ENCODE data around the gene RAD51D.
"Not testable (repeated sequence)": the region's sequence is repeated elsewhere in the genome, so short reads cannot be mapped to it uniquely, and the experiment has no call there.

RAD51D gene

DNA sequence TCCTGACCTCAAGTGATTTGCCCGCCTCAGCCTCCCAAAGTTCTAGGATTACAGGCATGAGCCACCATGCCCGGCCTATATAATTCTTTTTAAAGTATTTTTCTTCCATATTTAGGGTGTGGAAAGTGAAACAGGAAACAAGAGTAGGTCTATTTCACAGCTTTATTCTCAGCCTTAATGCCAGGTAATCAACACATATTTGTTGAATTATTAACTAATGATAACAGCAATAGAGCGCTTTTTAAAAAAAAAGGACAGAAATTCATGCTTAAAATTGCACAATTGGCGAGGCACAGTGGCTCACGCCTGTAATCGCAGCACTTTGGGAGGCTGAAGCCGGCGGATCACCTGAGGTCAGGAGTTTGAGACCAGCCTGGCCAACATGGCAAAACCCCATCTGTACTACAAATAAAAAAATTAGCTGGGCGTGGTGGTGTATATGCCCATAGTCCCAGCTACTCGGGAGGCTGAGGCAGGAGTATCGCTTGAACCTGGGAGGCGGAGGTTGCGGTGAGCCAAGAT is 74.1 kb downstream of the RAD51D start:
- H3K36me3 ChIP-seq (ENCODE audit: insufficient read depth, low read length); H2AFZ ChIP-seq (ENCODE audit: low read depth, low read length); H3K4me3 ChIP-seq (ENCODE audit: low read length); H3K27me3 ChIP-seq (ENCODE audit: insufficient read depth, low read length); H3K9me3 ChIP-seq (ENCODE audit: low read length); H3K4me1 ChIP-seq (ENCODE audit: insufficient read depth, low read length): not testable (repeated sequence)

DNA sequence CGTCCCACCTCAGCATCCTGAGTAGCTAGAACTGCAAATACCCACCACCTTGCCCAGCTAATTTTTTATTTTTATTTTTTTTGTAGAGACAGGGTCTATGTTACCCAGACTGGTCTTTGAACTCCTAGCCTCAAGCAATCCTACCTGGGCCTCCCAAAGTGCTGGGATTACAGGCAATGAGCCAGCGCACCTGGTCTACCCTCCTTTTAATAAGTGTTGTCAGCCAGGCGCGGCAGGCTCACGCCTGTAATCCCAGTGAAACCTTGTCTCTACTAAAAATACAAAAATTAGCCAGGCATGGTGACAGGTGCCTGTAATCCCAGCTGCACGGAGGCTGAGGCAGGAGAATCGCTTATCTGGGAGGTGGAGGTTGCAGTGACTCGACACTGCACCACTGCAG is 75.5 kb downstream of the RAD51D start:
- Histone ChIP-seq H3K4me1 (ENCODE audit: insufficient read depth, low read length) (peaks cover 3% of the 10 kb centered on the region), H3K9me3 (ENCODE audit: low read length) (no peaks in the 10 kb centered on the region), H3K36me3 (ENCODE audit: insufficient read depth, low read length) (no peaks in the 10 kb centered on the region), H3K27me3 (ENCODE audit: insufficient read depth, low read length) (no peaks in the 10 kb centered on the region), H3K4me3 (ENCODE audit: low read length) (no peak overlapping the region), H2AFZ (ENCODE audit: low read depth, low read length) (no peak overlapping the region)

Measured in neuron (in vitro differentiated cells).